GM18519 (cell line): Measurements from ENCODE around the gene IFT52.
A peak's percentile ranks its signal among the peaks of the same experiment; 100 is the strongest.

Experiments used
- ATAC-seq: cut with Tn5 transposase; IDR thresholded peaks from one replicate; pipeline ENCODE4 v1.9.1; 2021; ENCODE audit warnings: mild to moderate bottlenecking, moderate library complexity; ENCODE audit not compliant: unreplicated experiment, low FRiP score

Gene IFT52

GRCh38 chr20:43681991-43682410, 91.3 kb downstream of the IFT52 start:
- peak; percentile 90 for ATAC-seq

GRCh38 chr20:43682446-43682845, 91.7 kb downstream of the IFT52 start:
- no peak for ATAC-seq

DNA sequence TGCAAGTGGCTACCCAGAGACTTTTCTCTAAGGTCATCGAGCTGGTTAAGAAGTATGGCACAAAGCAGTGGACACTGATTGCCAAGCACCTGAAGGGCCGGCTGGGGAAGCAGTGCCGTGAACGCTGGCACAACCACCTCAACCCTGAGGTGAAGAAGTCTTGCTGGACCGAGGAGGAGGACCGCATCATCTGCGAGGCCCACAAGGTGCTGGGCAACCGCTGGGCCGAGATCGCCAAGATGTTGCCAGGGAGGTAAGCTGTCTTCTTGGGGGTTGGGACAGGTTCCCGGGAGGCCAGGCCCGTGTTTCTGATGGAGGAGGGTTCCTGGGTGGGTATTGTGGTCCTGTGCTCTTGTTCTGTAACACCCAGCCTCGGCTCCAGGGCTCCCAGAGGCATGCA, 96.1 kb downstream of the IFT52 start:
- no peak for ATAC-seq

DNA sequence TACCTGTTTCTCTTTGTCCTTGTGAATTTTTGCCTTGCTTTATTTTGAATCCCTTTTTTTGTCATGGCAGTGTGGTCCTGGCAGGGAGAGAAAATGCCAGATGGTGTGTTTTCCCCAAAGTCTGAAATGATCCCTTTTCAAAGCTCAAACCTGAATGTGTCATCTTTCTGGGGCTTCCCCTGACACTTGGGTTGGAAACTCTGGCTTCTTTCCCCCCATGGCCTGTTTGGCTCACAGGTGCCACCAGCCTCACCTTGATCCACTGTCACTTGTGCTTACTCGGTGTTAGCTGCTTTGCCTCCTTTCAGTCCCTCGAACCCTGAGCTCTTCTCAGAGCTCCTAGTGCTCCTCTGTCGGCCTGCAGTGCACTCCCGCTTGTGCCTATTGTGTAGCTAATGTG, 98.4 kb downstream of the IFT52 start:
- no peak for ATAC-seq

GRCh38 chr20:43690943-43691598, 100.3 kb downstream of the IFT52 start:
- no peak for ATAC-seq

GRCh38 chr20:43691928-43692524, 101.3 kb downstream of the IFT52 start:
- ATAC-seq: no peak

DNA sequence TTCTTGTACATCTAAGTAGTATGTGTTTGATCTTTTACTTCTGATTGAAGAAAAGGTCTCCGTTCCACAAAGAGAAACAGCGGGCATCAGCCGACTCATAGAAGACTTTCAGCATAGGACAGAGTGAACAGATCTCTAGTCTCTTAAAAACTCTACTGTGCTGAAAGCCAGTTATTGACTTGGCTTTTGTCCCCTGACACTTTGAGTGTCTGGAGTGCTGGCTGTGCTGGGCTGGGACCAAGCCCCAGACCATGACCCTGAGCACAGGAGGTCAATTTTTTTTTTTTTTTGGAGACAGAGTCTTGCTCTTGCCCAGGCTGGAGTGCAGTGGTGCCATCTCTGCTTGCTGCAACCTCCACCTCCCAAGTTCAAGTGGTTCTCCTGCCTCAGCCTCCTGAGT, 104.0 kb downstream of the IFT52 start:
- ATAC-seq: no peak

DNA sequence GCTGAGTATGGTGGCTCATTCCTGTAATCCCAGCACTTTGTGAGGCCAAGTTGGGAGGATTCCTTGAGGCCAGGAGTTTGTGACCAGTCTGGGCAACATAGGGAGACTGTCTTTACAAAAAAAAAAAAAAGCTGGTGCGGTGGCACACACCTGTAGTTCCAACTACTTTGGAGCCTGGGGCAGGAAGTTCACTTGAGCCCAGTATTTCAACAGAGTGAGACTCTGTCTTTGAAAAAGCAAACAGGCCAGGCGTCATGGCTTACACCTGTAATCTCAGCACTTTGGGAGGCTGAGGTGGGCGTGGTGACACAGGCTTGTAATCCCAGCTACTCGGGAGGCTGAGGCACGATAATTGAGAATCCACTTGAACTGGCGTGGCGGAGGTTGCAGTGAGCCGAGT, 104.8 kb downstream of the IFT52 start:
- ATAC-seq: no peak
